HFFc6 (cell line): Measurements from ENCODE around the gene SYNPO. TPM values are rescaled to one million over a fixed set of nuclear protein-coding genes. Genes with fewer than 3 reads are reported as not detected.
A peak's percentile ranks its signal among the peaks of the same experiment; 100 is the strongest.

ENCODE experiments used
- DNase-seq: peaks from one replicate; pipeline ENCODE4 v3.0.0-alpha.2; 2018
- H3K27ac Mint-ChIP-seq: 2 replicates; pipeline ENCODE4 v1.8.0; 2020; ENCODE audit warnings: mild to moderate bottlenecking, mixed read lengths
- H3K27me3 Mint-ChIP-seq: 2 replicates; pipeline ENCODE4 v1.8.0; 2021; ENCODE audit warnings: mild to moderate bottlenecking, moderate library complexity, mixed read lengths; ENCODE audit not compliant: insufficient read depth
- H3K36me3 Mint-ChIP-seq: 2 replicates; pipeline ENCODE4 v1.8.0; 2021; ENCODE audit warnings: low read depth, mixed read lengths
- H3K4me1 Mint-ChIP-seq: 2 replicates; pipeline ENCODE4 v1.8.0; 2020; ENCODE audit warnings: low read depth, mixed read lengths
- H3K4me3 Mint-ChIP-seq: 2 replicates; pipeline ENCODE4 v1.8.0; 2020; ENCODE audit warnings: mild to moderate bottlenecking, moderate library complexity, mixed read lengths
- H3K9me3 Mint-ChIP-seq: 2 replicates; pipeline ENCODE4 v1.8.0; 2020; ENCODE audit warnings: mild to moderate bottlenecking, mixed read lengths
- long read RNA-seq: library from polyadenylated mRNA; unstranded; transcript quantifications from one replicate; pipeline ENCODE4 v2.0.0, GENCODE V29; 2019
- total RNA-seq, 6 experiments: library from RNA; stranded (reverse); fragmentation: NEBNext Ultra II Directional; extraction: Animal tissue kit (Norgen Biotek cat#: 25700); gene quantifications; 2 replicates in 1 of 6; 3 replicates in 5 of 6; pipeline ENCODE4 v1.2.3, GENCODE V29; 2021
- TF ChIP-seq, protein P1 (sequence below): fragments of 200-600 bp; sonication (generic); IDR thresholded peaks from 2 replicates; pipeline ENCODE4 v1.5.0; 2021; ENCODE audit warnings: antibody characterized with exemption, mild to moderate bottlenecking

Gene SYNPO, protein sequence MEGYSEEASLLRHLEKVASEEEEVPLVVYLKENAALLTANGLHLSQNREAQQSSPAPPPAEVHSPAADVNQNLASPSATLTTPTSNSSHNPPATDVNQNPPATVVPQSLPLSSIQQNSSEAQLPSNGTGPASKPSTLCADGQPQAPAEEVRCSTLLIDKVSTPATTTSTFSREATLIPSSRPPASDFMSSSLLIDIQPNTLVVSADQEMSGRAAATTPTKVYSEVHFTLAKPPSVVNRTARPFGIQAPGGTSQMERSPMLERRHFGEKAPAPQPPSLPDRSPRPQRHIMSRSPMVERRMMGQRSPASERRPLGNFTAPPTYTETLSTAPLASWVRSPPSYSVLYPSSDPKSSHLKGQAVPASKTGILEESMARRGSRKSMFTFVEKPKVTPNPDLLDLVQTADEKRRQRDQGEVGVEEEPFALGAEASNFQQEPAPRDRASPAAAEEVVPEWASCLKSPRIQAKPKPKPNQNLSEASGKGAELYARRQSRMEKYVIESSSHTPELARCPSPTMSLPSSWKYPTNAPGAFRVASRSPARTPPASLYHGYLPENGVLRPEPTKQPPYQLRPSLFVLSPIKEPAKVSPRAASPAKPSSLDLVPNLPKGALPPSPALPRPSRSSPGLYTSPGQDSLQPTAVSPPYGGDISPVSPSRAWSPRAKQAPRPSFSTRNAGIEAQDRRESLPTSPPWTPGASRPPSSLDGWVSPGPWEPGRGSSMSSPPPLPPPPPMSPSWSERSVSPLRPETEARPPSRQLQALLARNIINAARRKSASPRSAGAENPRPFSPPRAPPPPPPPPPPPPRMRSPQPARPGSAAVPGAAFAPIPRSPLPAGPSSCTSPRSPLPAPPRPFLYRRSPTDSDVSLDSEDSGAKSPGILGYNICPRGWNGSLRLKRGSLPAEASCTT
- total RNA-seq: 10 to 100 TPM; 35.6 to 50.7 (median 47.8) TPM
- long read RNA-seq, partial matches to known transcripts: 2 of 4 reads
- long read RNA-seq, other reads (novel, unspliced or antisense): 2 of 4 reads

DNA sequence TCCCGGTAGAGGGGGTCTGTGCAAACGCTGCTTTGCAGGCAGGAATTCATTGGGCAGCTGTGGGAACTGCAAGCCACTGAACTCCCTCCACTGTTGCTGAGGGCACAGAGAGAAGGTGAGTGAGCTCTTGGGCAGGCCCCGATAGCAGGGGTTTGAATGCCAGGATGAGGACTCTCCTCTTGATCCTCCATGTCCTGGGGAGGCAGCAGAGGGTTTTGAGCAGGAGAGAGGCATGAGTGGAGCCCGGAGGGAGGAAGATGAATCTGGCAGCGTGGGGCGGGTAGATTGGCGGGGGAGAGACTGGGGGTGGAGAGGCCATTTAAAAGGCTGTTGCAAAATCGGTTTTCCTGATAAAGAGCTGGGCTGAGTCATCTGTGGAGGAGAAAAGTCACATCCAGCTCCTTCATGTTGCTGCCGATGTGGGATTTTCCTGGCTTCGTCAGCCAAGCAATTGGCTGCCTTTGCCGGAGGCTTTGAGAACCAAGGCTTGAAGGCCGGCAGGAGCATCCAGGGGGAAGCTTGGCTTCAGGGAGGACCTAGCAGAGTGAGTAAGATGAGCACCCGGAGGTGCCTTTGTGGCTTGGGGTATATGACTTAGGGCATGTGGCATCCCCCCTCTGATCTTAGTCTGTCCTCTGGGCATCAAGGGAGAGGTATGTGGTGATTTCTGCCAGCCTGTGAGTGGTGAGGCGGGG, at the start of gene SYNPO:
SYNPO (plus strand) TSS at position 350 of the 695 bp plus-strand sequence. CDS start 7,616 bp downstream, outside the sequence.
- TF ChIP-seq, protein P1, sequence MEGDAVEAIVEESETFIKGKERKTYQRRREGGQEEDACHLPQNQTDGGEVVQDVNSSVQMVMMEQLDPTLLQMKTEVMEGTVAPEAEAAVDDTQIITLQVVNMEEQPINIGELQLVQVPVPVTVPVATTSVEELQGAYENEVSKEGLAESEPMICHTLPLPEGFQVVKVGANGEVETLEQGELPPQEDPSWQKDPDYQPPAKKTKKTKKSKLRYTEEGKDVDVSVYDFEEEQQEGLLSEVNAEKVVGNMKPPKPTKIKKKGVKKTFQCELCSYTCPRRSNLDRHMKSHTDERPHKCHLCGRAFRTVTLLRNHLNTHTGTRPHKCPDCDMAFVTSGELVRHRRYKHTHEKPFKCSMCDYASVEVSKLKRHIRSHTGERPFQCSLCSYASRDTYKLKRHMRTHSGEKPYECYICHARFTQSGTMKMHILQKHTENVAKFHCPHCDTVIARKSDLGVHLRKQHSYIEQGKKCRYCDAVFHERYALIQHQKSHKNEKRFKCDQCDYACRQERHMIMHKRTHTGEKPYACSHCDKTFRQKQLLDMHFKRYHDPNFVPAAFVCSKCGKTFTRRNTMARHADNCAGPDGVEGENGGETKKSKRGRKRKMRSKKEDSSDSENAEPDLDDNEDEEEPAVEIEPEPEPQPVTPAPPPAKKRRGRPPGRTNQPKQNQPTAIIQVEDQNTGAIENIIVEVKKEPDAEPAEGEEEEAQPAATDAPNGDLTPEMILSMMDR: 0 out of 2 replicates have a peak, but pooled peaks have one; percentile 9
- Mint-ChIP-seq H3K4me1 (peaks cover 100% of the 10 kb centered on the region), H3K4me3 (peak within 1 kb of the TSS; percentile 89), H3K36me3 (no peaks in the 10 kb centered on the region), H3K27ac (peak within 1 kb of the TSS; percentile 94), H3K9me3 (no peaks in the 10 kb centered on the region), H3K27me3 (peaks cover 2% of the 10 kb centered on the region)
- DNase-seq: peak; percentile 92

DNA sequence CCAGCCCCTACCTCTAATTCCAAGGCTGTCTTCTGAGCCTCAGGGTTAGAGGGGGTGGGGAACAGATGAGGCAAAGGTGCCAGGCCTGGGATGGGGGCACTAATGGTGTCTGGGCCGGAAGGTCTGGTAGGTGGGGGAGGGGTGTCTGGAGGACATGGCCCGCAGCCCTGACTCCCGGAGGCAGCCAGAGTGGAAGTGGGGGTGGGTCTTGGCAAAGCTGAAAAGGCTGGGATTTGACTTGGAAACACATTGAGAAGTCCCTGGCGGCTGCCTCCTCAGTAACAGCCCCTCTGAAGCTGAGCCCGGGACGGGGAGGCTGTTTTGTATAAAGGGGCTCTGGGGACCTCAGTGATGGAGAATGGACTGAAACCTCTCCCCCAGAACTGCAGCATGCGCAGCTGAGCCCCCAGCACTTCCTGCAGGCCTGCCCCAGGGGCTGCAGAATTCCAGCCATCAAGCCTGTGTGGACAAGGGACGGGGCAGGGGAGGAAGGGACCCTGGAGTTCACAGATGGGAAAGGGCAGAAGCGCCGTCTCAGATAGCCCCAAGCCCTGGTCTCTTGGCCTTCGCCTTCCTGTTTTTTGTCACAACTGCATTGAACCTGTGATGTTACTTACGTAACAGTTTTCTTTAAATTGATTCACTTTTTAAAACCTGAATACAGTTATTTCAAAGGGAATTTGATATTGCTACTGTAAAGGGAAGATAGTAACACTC, 49.3 kb upstream of the SYNPO start:
- peaks cover 17% of the 10 kb centered on the region for H3K4me1 Mint-ChIP-seq

DNA sequence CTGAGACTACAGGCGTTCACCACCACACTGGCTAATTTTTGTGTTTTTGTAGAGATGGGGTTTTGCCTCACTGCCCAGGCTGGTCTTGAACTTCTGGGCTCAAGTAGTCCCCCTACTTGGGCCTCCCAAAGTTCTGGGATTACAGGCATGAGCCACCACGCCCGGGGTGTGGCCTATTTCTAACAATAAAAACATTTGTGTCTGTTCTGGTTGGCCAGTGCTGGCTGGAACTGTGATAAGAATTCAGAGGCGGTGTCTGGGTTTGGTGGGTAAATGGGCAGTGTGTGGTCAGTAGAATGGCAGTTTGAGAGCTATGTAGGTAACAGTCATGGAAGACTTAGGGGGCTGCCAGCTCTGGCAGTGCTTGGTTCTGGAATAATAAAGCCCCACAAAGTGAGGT, 46.9 kb upstream of the SYNPO start:
- H3K4me1 Mint-ChIP-seq: peaks cover 17% of the 10 kb centered on the region
- no peak overlapping the region for H3K27ac Mint-ChIP-seq
- DNase-seq: no peak
- H3K36me3 Mint-ChIP-seq: no peaks in the 10 kb centered on the region
- TF ChIP-seq, protein P1: no peak
- peaks cover 2% of the 10 kb centered on the region; the same call in 1 of the 2 replicates for H3K27me3 Mint-ChIP-seq
- no peaks in the 10 kb centered on the region for H3K9me3 Mint-ChIP-seq
- no peak overlapping the region for H3K4me3 Mint-ChIP-seq

More for the DNA sequence above, 49.3 kb upstream of the SYNPO start:
- Mint-ChIP-seq H3K36me3 (no peaks in the 10 kb centered on the region), H3K9me3 (no peaks in the 10 kb centered on the region), H3K4me3 (no peak overlapping the region), H3K27ac (no peak overlapping the region), H3K27me3 (peaks cover 2% of the 10 kb centered on the region; the same call in 1 of the 2 replicates)
- DNase-seq: no peak
- TF ChIP-seq, protein P1: no peak

DNA sequence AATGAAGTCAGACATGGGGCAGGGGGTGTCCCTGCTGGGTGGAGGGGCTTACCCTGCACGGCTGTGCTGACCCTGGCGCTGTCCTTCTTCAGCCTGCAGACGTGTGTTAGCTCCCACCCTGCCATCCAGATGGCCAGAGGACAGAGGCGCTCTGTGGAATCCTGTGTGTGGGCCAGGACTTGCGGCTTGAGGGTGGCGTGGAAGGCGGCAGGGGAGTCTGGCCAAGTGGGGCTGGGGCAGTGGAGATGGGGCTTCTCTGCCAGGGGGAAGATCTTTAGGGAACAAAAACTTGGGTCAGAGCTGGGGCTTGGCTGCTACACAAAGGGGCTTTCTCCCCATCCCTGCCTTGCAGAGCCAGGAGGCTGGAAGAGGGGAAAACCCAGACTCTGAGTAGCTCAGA, 46.5 kb upstream of the SYNPO start:
- DNase-seq: no peak
- H3K27me3 Mint-ChIP-seq: peaks cover 2% of the 10 kb centered on the region; the same call in 1 of the 2 replicates
- H3K9me3 Mint-ChIP-seq: no peaks in the 10 kb centered on the region
- H3K4me3 Mint-ChIP-seq: no peak overlapping the region
- no peaks in the 10 kb centered on the region for H3K36me3 Mint-ChIP-seq
- no peak overlapping the region for H3K27ac Mint-ChIP-seq
- peaks cover 17% of the 10 kb centered on the region for H3K4me1 Mint-ChIP-seq
- TF ChIP-seq, protein P1: no peak
